ENCODE measurements around the gene SGCE.

The SGCE gene

GRCh38 chr7:94665426-94665825, 9.5 kb upstream of the SGCE start:
- Histone ChIP-seq H3K4me2 (ENCODE audit: low read length) (no peak overlapping the region), H3K4me1 (ENCODE audit: insufficient read depth, low read length, severe bottlenecking) (no peaks in the 10 kb centered on the region), H3K36me3 (ENCODE audit: insufficient read depth, low read length) (peaks cover 15% of the 10 kb centered on the region; the same call in 1 of the 2 replicates), H3K4me3 (ENCODE audit: low read depth, low read length, poor library complexity, severe bottlenecking) (no peak overlapping the region), H4K20me1 (ENCODE audit: insufficient read depth, low read length) (no peaks in the 10 kb centered on the region), H3K79me2 (ENCODE audit: insufficient read depth, low read length) (peaks cover 10% of the 10 kb centered on the region), H3K9ac (ENCODE audit: low read length) (no peak overlapping the region), H3K9me3 (ENCODE audit: low read length) (0 out of 2 replicates have a peak, but pooled peaks cover 3% of the 10 kb centered on the region), H3F3A (ENCODE audit: insufficient read depth, low read length) (no peaks in the 10 kb centered on the region), H2AFZ (ENCODE audit: low read length) (no peak overlapping the region), H3K27ac (ENCODE audit: low read depth, low read length, poor library complexity, severe bottlenecking) (no peak overlapping the region), H3K9me2 (ENCODE audit: low read depth, low read length) (no peaks in the 10 kb centered on the region), H3K27me3 (ENCODE audit: insufficient read depth, low read length) (no peaks in the 10 kb centered on the region)
- TF ChIP-seq CTCF (IDR thresholded peaks at IDR 0.05; ENCODE audit: low read length) (no peak), EZH2 (IDR thresholded peaks at IDR 0.05; ENCODE audit: borderline replicate concordance, low read length) (no peak)

- Histone ChIP-seq H3K9me2 (ENCODE audit: low read depth, low read length) (no peaks in the 10 kb centered on the region), H3K9me3 (ENCODE audit: low read length) (0 out of 2 replicates have a peak, but pooled peaks cover 3% of the 10 kb centered on the region), H4K20me1 (ENCODE audit: insufficient read depth, low read length) (no peaks in the 10 kb centered on the region), H2AFZ (ENCODE audit: low read length) (no peak overlapping the region), H3K9ac (ENCODE audit: low read length) (no peak overlapping the region), H3F3A (ENCODE audit: insufficient read depth, low read length) (no peaks in the 10 kb centered on the region), H3K4me3 (ENCODE audit: low read depth, low read length, poor library complexity, severe bottlenecking) (no peak overlapping the region), H3K36me3 (ENCODE audit: insufficient read depth, low read length) (peaks cover 15% of the 10 kb centered on the region; the same call in 1 of the 2 replicates), H3K27me3 (ENCODE audit: insufficient read depth, low read length) (no peaks in the 10 kb centered on the region), H3K27ac (ENCODE audit: low read depth, low read length, poor library complexity, severe bottlenecking) (no peak overlapping the region), H3K4me1 (ENCODE audit: insufficient read depth, low read length, severe bottlenecking) (peaks cover 1% of the 10 kb centered on the region), H3K79me2 (ENCODE audit: insufficient read depth, low read length) (peaks cover 25% of the 10 kb centered on the region), H3K4me2 (ENCODE audit: low read length) (no peak overlapping the region)
- TF ChIP-seq CTCF (IDR thresholded peaks at IDR 0.05; ENCODE audit: low read length) (no peak), EZH2 (IDR thresholded peaks at IDR 0.05; ENCODE audit: borderline replicate concordance, low read length) (no peak)
Measured at GRCh38 chr7:94664023-94664422, 8.1 kb upstream of the SGCE start.

GRCh38 chr7:94662548-94662947, 6.6 kb upstream of the SGCE start:
- H3K9me2 ChIP-seq (ENCODE audit: low read depth, low read length): no peaks in the 10 kb centered on the region
- H3K4me2 ChIP-seq (ENCODE audit: low read length): no peak overlapping the region
- no peaks in the 10 kb centered on the region for H4K20me1 ChIP-seq (ENCODE audit: insufficient read depth, low read length)
- no peak overlapping the region for H2AFZ ChIP-seq (ENCODE audit: low read length)
- no peaks in the 10 kb centered on the region for H3K27me3 ChIP-seq (ENCODE audit: insufficient read depth, low read length)
- 0 out of 2 replicates have a peak, but pooled peaks cover 3% of the 10 kb centered on the region for H3K9me3 ChIP-seq (ENCODE audit: low read length)
- TF ChIP-seq EZH2 (IDR thresholded peaks at IDR 0.05; ENCODE audit: borderline replicate concordance, low read length): no peak
- TF ChIP-seq CTCF (IDR thresholded peaks at IDR 0.05; ENCODE audit: low read length): no peak
- H3K27ac ChIP-seq (ENCODE audit: low read depth, low read length, poor library complexity, severe bottlenecking): no peak overlapping the region
- H3K36me3 ChIP-seq (ENCODE audit: insufficient read depth, low read length): peaks cover 15% of the 10 kb centered on the region; the same call in 1 of the 2 replicates
- H3K79me2 ChIP-seq (ENCODE audit: insufficient read depth, low read length): peaks cover 29% of the 10 kb centered on the region
- peaks cover 4% of the 10 kb centered on the region for H3K4me1 ChIP-seq (ENCODE audit: insufficient read depth, low read length, severe bottlenecking)
- no peak overlapping the region for H3K4me3 ChIP-seq (ENCODE audit: low read depth, low read length, poor library complexity, severe bottlenecking)
- H3K9ac ChIP-seq (ENCODE audit: low read length): no peak overlapping the region
- no peaks in the 10 kb centered on the region for H3F3A ChIP-seq (ENCODE audit: insufficient read depth, low read length)

Measured in OCI-LY1 (cell line).